Upper lobe of left lung (tissue), 4 donors: ENCODE data around the gene ZNF385B.

Experiments used
- EP300 ChIP-seq, 4 donors: sonication (generic); formaldehyde crosslinking; IDR thresholded peaks; one replicate each; pipeline ENCODE4 v1.5.1; 2017; ENCODE audit warnings: antibody characterized with exemption in 4 of 4, control low read depth in 2 of 4
- POLR2A ChIP-seq, 4 donors: fragments of 450-650 bp; IDR thresholded peaks; one replicate each; pipeline ENCODE4 v1.5.1; 2016 to 2017; ENCODE audit warnings: antibody characterized with exemption in 4 of 4, mild to moderate bottlenecking in 2 of 4
- TF ChIP-seq, protein P1 (sequence below), 6 experiments: fragments of 450-650 bp in 4 of 6; fragments of 200-600 bp in 2 of 6; sonication (generic) in 2 of 6; IDR thresholded peaks; one replicate each; pipeline ENCODE4 v1.5.1; 2016 to 2019; ENCODE audit warnings: antibody characterized with exemption in 6 of 6

DNA sequence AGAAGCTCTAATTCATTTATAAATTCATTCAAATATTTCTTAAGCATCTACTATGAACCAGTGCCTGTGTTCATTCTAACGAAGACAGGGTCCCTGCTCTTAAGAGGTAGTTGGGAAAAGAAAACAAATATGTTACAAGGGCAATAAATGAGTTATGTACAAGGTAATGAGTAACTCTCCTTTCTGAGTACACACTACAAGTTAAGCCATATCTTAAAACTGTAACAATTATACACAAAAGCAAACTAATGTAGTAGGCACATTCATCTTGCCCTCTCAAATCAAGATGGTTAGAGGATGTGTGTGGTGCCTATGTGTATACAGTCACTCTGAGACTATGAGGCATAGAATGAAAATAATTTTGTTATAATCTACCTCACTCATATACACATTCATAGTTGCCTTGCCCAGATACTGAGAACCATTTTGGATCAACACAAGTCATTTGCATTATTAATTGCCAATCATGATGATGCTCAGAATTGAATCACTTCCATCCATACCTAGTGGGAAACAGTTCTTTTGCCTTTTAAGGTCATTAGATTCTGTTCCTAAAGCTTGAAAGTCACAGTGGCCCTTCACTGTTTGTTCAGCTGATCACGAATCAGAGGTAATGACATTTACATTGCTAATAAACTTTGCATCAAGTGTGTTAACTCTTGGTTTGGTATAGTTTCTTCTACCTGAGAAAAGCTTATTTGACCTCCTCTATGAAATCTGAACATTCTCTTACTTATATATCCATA, 283.1 kb downstream of the ZNF385B start:
- TF ChIP-seq, protein P1, sequence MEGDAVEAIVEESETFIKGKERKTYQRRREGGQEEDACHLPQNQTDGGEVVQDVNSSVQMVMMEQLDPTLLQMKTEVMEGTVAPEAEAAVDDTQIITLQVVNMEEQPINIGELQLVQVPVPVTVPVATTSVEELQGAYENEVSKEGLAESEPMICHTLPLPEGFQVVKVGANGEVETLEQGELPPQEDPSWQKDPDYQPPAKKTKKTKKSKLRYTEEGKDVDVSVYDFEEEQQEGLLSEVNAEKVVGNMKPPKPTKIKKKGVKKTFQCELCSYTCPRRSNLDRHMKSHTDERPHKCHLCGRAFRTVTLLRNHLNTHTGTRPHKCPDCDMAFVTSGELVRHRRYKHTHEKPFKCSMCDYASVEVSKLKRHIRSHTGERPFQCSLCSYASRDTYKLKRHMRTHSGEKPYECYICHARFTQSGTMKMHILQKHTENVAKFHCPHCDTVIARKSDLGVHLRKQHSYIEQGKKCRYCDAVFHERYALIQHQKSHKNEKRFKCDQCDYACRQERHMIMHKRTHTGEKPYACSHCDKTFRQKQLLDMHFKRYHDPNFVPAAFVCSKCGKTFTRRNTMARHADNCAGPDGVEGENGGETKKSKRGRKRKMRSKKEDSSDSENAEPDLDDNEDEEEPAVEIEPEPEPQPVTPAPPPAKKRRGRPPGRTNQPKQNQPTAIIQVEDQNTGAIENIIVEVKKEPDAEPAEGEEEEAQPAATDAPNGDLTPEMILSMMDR (IDR thresholded peaks at IDR 0.05) = no peak
- TF ChIP-seq EP300 (IDR thresholded peaks at IDR 0.05) (no peak), POLR2A (IDR thresholded peaks at IDR 0.05) (no peak)
